H1 (cell line): ENCODE results near the gene SIK2. TPM values are rescaled to one million over a fixed set of nuclear protein-coding genes. Genes with fewer than 3 reads are reported as not detected.

Experiments used
- CTCF ChIA-PET: fragments of 300-600 bp; sonication (Branson Sonifier 250); formaldehyde crosslinking; loops from one replicate; lab custom pipeline; 2021; ENCODE audit not compliant: partially characterized antibody; lab: Charles Lee
- POLR2A ChIA-PET: fragments of 300-600 bp; sonication (Branson Sonifier 250); formaldehyde crosslinking; loops from one replicate; lab custom pipeline; 2021; ENCODE audit warnings: inconsistent platforms; ENCODE audit not compliant: partially characterized antibody; lab: Charles Lee
- DNase-seq, 2 experiments: peaks; one replicate each; pipeline versions ENCODE4 v3.0.0 to v3.0.0-alpha.2; 2010 to 2022; ENCODE audit warnings: low spot score in 2 of 2, low read depth in 1 of 2, mixed read lengths in 1 of 2
- FAIRE-seq: peaks from 2 replicates; lab custom pipeline; 2011; peaks lifted over from hg19 to GRCh38; lab: Jason Lieb, UNC
- H2AFZ ChIP-seq: 2 replicates; pipeline ENCODE4 v1.8.1; 2012; ENCODE audit warnings: low read length, inconsistent platforms
- H2AK5ac ChIP-seq: 2 replicates; pipeline ENCODE4 v1.6.1; 2013; ENCODE audit warnings: low read depth, low read length
- H2BK120ac ChIP-seq: replicated peaks from 2 replicates; pipeline ENCODE3; 2013; ENCODE audit warnings: low read depth, low read length, inconsistent platforms
- H2BK12ac ChIP-seq: 2 replicates; pipeline ENCODE4 v1.6.1; 2013; ENCODE audit warnings: low read depth, low read length
- H2BK15ac ChIP-seq: 2 replicates; pipeline ENCODE4 v1.6.1; 2013; ENCODE audit warnings: low read length
- H2BK20ac ChIP-seq: 2 replicates; pipeline ENCODE4 v1.6.1; 2013; ENCODE audit warnings: low read length
- H2BK5ac ChIP-seq: 2 replicates; pipeline ENCODE4 v1.6.1; 2013; ENCODE audit warnings: low read depth, low read length
- H3K14ac ChIP-seq: 2 replicates; pipeline ENCODE4 v1.6.1; 2013; ENCODE audit warnings: inconsistent platforms; ENCODE audit not compliant: insufficient read length
- H3K18ac ChIP-seq: 2 replicates; pipeline ENCODE4 v1.6.1; 2013; ENCODE audit warnings: low read length; ENCODE audit errors: extremely low read depth
- H3K23ac ChIP-seq: 2 replicates; pipeline ENCODE4 v1.6.1; 2013; ENCODE audit warnings: inconsistent platforms; ENCODE audit not compliant: insufficient read length
- H3K23me2 ChIP-seq: 2 replicates; pipeline ENCODE4 v1.6.1; 2013; ENCODE audit warnings: low read depth, low read length
- H3K27ac ChIP-seq: 2 replicates; pipeline ENCODE4 v1.6.1; 2011; ENCODE audit warnings: low read depth, low read length, inconsistent platforms
- H3K27me3 ChIP-seq, 4 experiments: replicated peaks in 1 of 4; 1 replicate in 1 of 4; 2 replicates in 3 of 4; pipeline versions ENCODE4 v1.6.1 to v1.8.1; 2011 to 2013; ENCODE audit warnings: low read length in 3 of 4, mild to moderate bottlenecking in 3 of 4, inconsistent platforms in 2 of 4, mixed read lengths in 2 of 4, moderate library complexity in 1 of 4; ENCODE audit not compliant: control insufficient read depth in 3 of 4, insufficient read depth in 3 of 4; ENCODE audit errors: extremely low read depth in 1 of 4
- H3K36me3 ChIP-seq, 4 experiments: 2 replicates each; pipeline versions ENCODE4 v1.6.1 to v1.8.1; 2011 to 2013; ENCODE audit warnings: mild to moderate bottlenecking in 4 of 4, low read length in 3 of 4, moderate library complexity in 2 of 4, control low read depth in 1 of 4, inconsistent platforms in 1 of 4; ENCODE audit not compliant: insufficient read depth in 4 of 4, control insufficient read depth in 2 of 4
- H3K4ac ChIP-seq: replicated peaks from 2 replicates; pipeline ENCODE3; 2013; ENCODE audit warnings: low read length, low read depth, mixed read lengths, inconsistent platforms; ENCODE audit not compliant: insufficient read length
- H3K4me1 ChIP-seq, 4 experiments: replicated peaks in 1 of 4; 1 replicate in 1 of 4; 2 replicates in 3 of 4; pipeline versions ENCODE4 v1.6.1 to v1.8.1; 2011 to 2013; ENCODE audit warnings: low read length in 3 of 4, inconsistent platforms in 2 of 4, mixed read lengths in 1 of 4; ENCODE audit not compliant: insufficient read depth in 4 of 4, control insufficient read depth in 3 of 4
- H3K4me2 ChIP-seq, 2 experiments: 2 replicates each; pipeline versions ENCODE4 v1.6.1 to v1.8.1; 2011 to 2013; ENCODE audit warnings: low read depth in 2 of 2, low read length in 2 of 2, control low read depth in 1 of 2, inconsistent platforms in 1 of 2, mild to moderate bottlenecking in 1 of 2; ENCODE audit not compliant: insufficient read depth in 1 of 2
- H3K4me3 ChIP-seq, 4 experiments: fragments of 200-600, 300-600 bp in 1 of 4; sonication (generic), shearing (Covaris generic), sonication (Bioruptor Twin) in 1 of 4; 2 replicates each; pipeline versions ENCODE4 v1.5.1 to v1.8.1; 2011 to 2016; ENCODE audit warnings: low read length in 4 of 4, low read depth in 3 of 4, control low read depth in 2 of 4, inconsistent platforms in 2 of 4, mild to moderate bottlenecking in 2 of 4, mixed read lengths in 1 of 4, moderate library complexity in 1 of 4; ENCODE audit not compliant: insufficient read depth in 2 of 4; ENCODE audit errors: extremely low read depth in 1 of 4
- H3K56ac ChIP-seq: replicated peaks from 2 replicates; pipeline ENCODE3; 2013; ENCODE audit warnings: low read depth, mild to moderate bottlenecking, mixed read lengths, low read length, inconsistent platforms; ENCODE audit not compliant: insufficient read length
- H3K79me1 ChIP-seq: 2 replicates; pipeline ENCODE4 v1.6.1; 2013; ENCODE audit warnings: low read depth, low read length, control low read depth
- H3K79me2 ChIP-seq, 2 experiments: 2 replicates each; pipeline versions ENCODE4 v1.6.1 to v1.8.1; 2012 to 2013; ENCODE audit warnings: low read length in 2 of 2, mild to moderate bottlenecking in 2 of 2, inconsistent platforms in 1 of 2; ENCODE audit not compliant: insufficient read depth in 2 of 2, control insufficient read depth in 1 of 2
- H3K9ac ChIP-seq, 4 experiments: replicated peaks in 1 of 4; 1 replicate in 1 of 4; 2 replicates in 3 of 4; pipeline versions ENCODE4 v1.6.1 to v1.8.1; 2011 to 2013; ENCODE audit warnings: low read depth in 3 of 4, low read length in 3 of 4, control low read depth in 2 of 4, mild to moderate bottlenecking in 2 of 4, moderate library complexity in 2 of 4, inconsistent platforms in 1 of 4; ENCODE audit errors: extremely low read depth in 1 of 4
- H3K9me3 ChIP-seq, 2 experiments: 2 replicates each; pipeline versions ENCODE4 v1.6.1 to v1.8.1; 2012 to 2013; ENCODE audit warnings: mild to moderate bottlenecking in 2 of 2, moderate library complexity in 2 of 2, control low read depth in 1 of 2, inconsistent platforms in 1 of 2, low read depth in 1 of 2, low read length in 1 of 2, mixed read lengths in 1 of 2; ENCODE audit not compliant: insufficient read depth in 2 of 2
- H4K20me1 ChIP-seq, 2 experiments: replicated peaks in 1 of 2; 2 replicates each; pipeline versions ENCODE3 to v1.8.1; 2011 to 2013; ENCODE audit warnings: inconsistent platforms in 2 of 2, low read length in 2 of 2, mild to moderate bottlenecking in 1 of 2; ENCODE audit not compliant: insufficient read depth in 2 of 2, control insufficient read depth in 1 of 2
- H4K5ac ChIP-seq: 2 replicates; pipeline ENCODE4 v1.6.1; 2013; ENCODE audit warnings: low read length, low read depth, mixed read lengths, inconsistent platforms; ENCODE audit not compliant: insufficient read length
- H4K8ac ChIP-seq: 2 replicates; pipeline ENCODE4 v1.8.0; 2013; ENCODE audit warnings: mild to moderate bottlenecking, moderate library complexity, low read length, inconsistent platforms; ENCODE audit not compliant: insufficient read depth; ENCODE audit errors: extremely low read depth
- H4K91ac ChIP-seq: replicated peaks from 2 replicates; pipeline ENCODE3; 2013; ENCODE audit warnings: low read length, mixed read lengths, inconsistent platforms; ENCODE audit not compliant: insufficient read length
- ASH2L ChIP-seq: fragments of 200-600, 300-600 bp; sonication (generic); IDR thresholded peaks from one replicate; pipeline ENCODE4 v1.7.1; 2017; ENCODE audit warnings: low read length
- CEBPB ChIP-seq: IDR thresholded peaks from 2 replicates; pipeline ENCODE4 v1.6.1; 2012; ENCODE audit warnings: low read depth, low read length
- CHD2 ChIP-seq: IDR thresholded peaks from 2 replicates; pipeline ENCODE4 v1.6.1; 2012; ENCODE audit warnings: low read length, improper control_type of control experiment
- GABPA ChIP-seq: IDR thresholded peaks from 2 replicates; pipeline ENCODE4 v1.6.1; 2011; ENCODE audit warnings: mild to moderate bottlenecking, low read length, moderate library complexity, borderline replicate concordance; ENCODE audit not compliant: insufficient read depth
- GTF2F1 ChIP-seq: IDR thresholded peaks from 2 replicates; pipeline ENCODE4 v1.6.1; 2012; ENCODE audit warnings: low read depth, low read length, improper control_type of control experiment, borderline replicate concordance
- HDAC6 ChIP-seq: IDR thresholded peaks from one replicate; pipeline ENCODE4 v1.7.1; 2012; ENCODE audit warnings: low read depth, mild to moderate bottlenecking, inconsistent platforms, low read length, moderate library complexity
- JUND ChIP-seq: IDR thresholded peaks from 2 replicates; pipeline ENCODE4 v1.6.1; 2011; ENCODE audit warnings: mild to moderate bottlenecking, improper control_type of control experiment, low read length
- KDM5A ChIP-seq: fragments of 200-600 bp; IDR thresholded peaks from 2 replicates; pipeline ENCODE4 v1.7.1; 2012; ENCODE audit warnings: mild to moderate bottlenecking, low read length, inconsistent platforms, mixed read lengths
- MAFK ChIP-seq: IDR thresholded peaks from 2 replicates; pipeline ENCODE4 v1.6.1; 2012; ENCODE audit warnings: low read depth, mild to moderate bottlenecking, improper control_type of control experiment, low read length
- POLR2A ChIP-seq, 2 experiments: IDR thresholded peaks; 1 replicate in 1 of 2; 2 replicates in 1 of 2; pipeline ENCODE4 v1.6.1; 2011; ENCODE audit warnings: low read depth in 2 of 2, low read length in 2 of 2, mild to moderate bottlenecking in 2 of 2; ENCODE audit errors: control extremely low read depth in 1 of 2
- RBBP5 ChIP-seq: IDR thresholded peaks from 2 replicates; pipeline ENCODE4 v1.7.1; 2012; ENCODE audit warnings: low read depth, mild to moderate bottlenecking, inconsistent platforms, low read length, moderate library complexity, borderline replicate concordance
- SP2 ChIP-seq: IDR thresholded peaks from 2 replicates; pipeline ENCODE4 v1.6.1; 2012; ENCODE audit warnings: mild to moderate bottlenecking, low read length, inconsistent platforms
- TAF1 ChIP-seq: IDR thresholded peaks from 2 replicates; pipeline ENCODE4 v1.6.1; 2011; ENCODE audit warnings: mild to moderate bottlenecking, low read depth, low read length
- WGBS, 2 experiments: shearing (Covaris generic) in 1 of 2; methylation state at CpG; one replicate each; pipeline versions ENCODE4 v1.1.6 to v1.1.7; 2013 to 2015; ENCODE audit warnings: low lambda C conversion rate in 2 of 2, mixed read lengths in 2 of 2, inconsistent platforms in 1 of 2, low coverage in 1 of 2, missing lambda C conversion rate in 1 of 2; ENCODE audit not compliant: insufficient replicate concordance in 2 of 2, insufficient coverage in 1 of 2, insufficient read length in 1 of 2; ENCODE audit errors: extremely low coverage in 1 of 2, missing lambda C conversion rate in 1 of 2; 5-methylcytosine and 5-hydroxymethylcytosine counted together
- polyA plus RNA-seq, 7 experiments: library from polyadenylated mRNA; depleted of rRNA in 3 of 7; stranded (reverse) in 5 of 7; unstranded in 2 of 7; fragments of >200 nt in 5 of 7; fragments of 200-250 nt in 2 of 7; gene quantifications; 1 replicate in 5 of 7; 2 replicates in 1 of 7; 4 replicates in 1 of 7; pipeline versions ENCODE4 v1.2.1 to v1.2.3, GENCODE V29; 2011 to 2013; ENCODE audit warnings: missing spikeins in 2 of 7, mixed read lengths in 2 of 7
- total RNA-seq: library from RNA; stranded (reverse); fragmentation: NEBNext Ultra II Directional; extraction: Animal tissue kit (Norgen Biotek cat#: 25700); gene quantifications from 2 replicates; pipeline ENCODE4 v1.2.1, GENCODE V29; 2021
- TF ChIP-seq, protein P1 (sequence below): IDR thresholded peaks from 2 replicates; pipeline ENCODE4 v1.6.1; 2012; ENCODE audit warnings: low read length, inconsistent platforms

Gene SIK2
- total and polyA plus RNA-seq, 2 of the 8 experiments (the other 6 are each of a cell fraction or from before 2014, with no cell fraction given): 8.8 to 11.2 TPM

DNA sequence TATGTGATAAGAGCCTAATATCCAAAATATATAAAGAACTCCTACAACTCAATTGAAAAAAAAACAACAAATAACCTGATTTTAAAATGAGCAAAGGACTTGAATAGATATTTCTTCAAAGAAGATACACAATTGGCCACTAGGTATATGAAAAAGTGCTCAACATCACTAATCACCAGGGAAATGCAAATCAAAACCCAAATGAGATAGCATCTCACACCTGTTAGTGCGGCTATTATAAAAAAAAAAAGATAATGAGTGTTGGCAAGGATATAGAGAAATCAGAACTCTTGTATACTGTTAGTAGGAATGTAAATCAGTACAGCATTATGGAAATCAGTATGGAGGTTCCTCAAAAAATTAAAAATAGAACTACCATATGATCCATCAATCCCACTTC, 5.9 kb upstream of the SIK2 start:
- CTCF ChIA-PET: interaction anchor here (1.0 to 1.6 kb wide), 4 partner anchors 32 to 255 kb away, joined by 3 to 6 read pairs (median 4); partner anchors contain the start of gene HOATZ
- no peak for TF ChIP-seq GABPA
- no peak for TF ChIP-seq CEBPB
- TF ChIP-seq MAFK: no peak
- no peak for TF ChIP-seq TAF1
- no peak for TF ChIP-seq KDM5A
- no peak for TF ChIP-seq GTF2F1
- no peak for TF ChIP-seq JUND
- no peak for TF ChIP-seq SP2
- no peak for TF ChIP-seq POLR2A (IDR thresholded peaks at IDR 0.05; ENCODE audit: control extremely low read depth in 1 of 2, low read depth in 2 of 2, low read length in 2 of 2)
- no peak for TF ChIP-seq CHD2
- TF ChIP-seq, protein P1, sequence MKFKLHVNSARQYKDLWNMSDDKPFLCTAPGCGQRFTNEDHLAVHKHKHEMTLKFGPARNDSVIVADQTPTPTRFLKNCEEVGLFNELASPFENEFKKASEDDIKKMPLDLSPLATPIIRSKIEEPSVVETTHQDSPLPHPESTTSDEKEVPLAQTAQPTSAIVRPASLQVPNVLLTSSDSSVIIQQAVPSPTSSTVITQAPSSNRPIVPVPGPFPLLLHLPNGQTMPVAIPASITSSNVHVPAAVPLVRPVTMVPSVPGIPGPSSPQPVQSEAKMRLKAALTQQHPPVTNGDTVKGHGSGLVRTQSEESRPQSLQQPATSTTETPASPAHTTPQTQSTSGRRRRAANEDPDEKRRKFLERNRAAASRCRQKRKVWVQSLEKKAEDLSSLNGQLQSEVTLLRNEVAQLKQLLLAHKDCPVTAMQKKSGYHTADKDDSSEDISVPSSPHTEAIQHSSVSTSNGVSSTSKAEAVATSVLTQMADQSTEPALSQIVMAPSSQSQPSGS: no peak
- TF ChIP-seq ASH2L: no peak
- no peak for TF ChIP-seq RBBP5
- TF ChIP-seq HDAC6: no peak

More for the DNA sequence above, 5.9 kb upstream of the SIK2 start:
- Histone ChIP-seq H3K27me3 (peaks cover 0 to 4% (median 2%) of the 10 kb centered on the region in 4 experiments; a peak in 3 of 7 replicates), H3K4ac (no peak overlapping the region), H4K5ac (no peak overlapping the region), H3K36me3 (no peaks in the 10 kb centered on the region), H2AK5ac (no peak overlapping the region), H3K18ac (no peak overlapping the region), H4K8ac (no peak overlapping the region), H3K4me1 (no peaks in the 10 kb centered on the region), H3K9me3 (no peaks in the 10 kb centered on the region), H3K79me1 (no peaks in the 10 kb centered on the region), H3K27ac (no peak overlapping the region), H2BK12ac (no peak overlapping the region), H3K14ac (no peak overlapping the region), H2AFZ (no peak overlapping the region), H3K4me3 (no peak overlapping the region), H3K23me2 (peaks cover 2% of the 10 kb centered on the region; the same call in 1 of the 2 replicates), H2BK5ac (no peak overlapping the region), H3K79me2 (no peaks in the 10 kb centered on the region), H2BK20ac (no peak overlapping the region), H4K20me1 (no peaks in the 10 kb centered on the region), H3K4me2 (no peak overlapping the region), H4K91ac (no peak overlapping the region), H3K56ac (no peak overlapping the region), H2BK15ac (no peak overlapping the region), H3K23ac (no peak overlapping the region), H2BK120ac (no peak overlapping the region), H3K9ac (no peak overlapping the region)
- POLR2A ChIA-PET: no interaction called here
- DNase-seq (no peak), FAIRE-seq (no peak)
- 87% methylated on average over 1 of the region's 1 CpG; no CpG with 5 or more reads in 1 of the 2 experiments for WGBS, 2 experiments
